IgD-negative memory B cell (primary cell): ENCODE measurements around the gene ATP8A1. TPM values are rescaled to one million over a fixed set of nuclear protein-coding genes. Genes with fewer than 3 reads are reported as not detected.

ENCODE experiments used
- H3K27ac Mint-ChIP-seq, 3 donors: one replicate each; pipeline ENCODE4 v1.8.0; 2020 to 2022; ENCODE audit warnings: mild to moderate bottlenecking in 3 of 3, mixed read lengths in 3 of 3, moderate library complexity in 1 of 3
- H3K27me3 Mint-ChIP-seq: one replicate; pipeline ENCODE4 v1.8.0; 2021; ENCODE audit warnings: mixed read lengths
- H3K36me3 Mint-ChIP-seq: one replicate; pipeline ENCODE4 v1.8.0; 2020; ENCODE audit warnings: mild to moderate bottlenecking, mixed read lengths
- H3K4me1 Mint-ChIP-seq, 3 donors: one replicate each; pipeline ENCODE4 v1.8.0; 2020 to 2022; ENCODE audit warnings: mixed read lengths in 3 of 3, mild to moderate bottlenecking in 1 of 3
- H3K4me3 Mint-ChIP-seq, 4 donors: one replicate each; pipeline ENCODE4 v1.8.0; 2020 to 2022; ENCODE audit warnings: mild to moderate bottlenecking in 4 of 4, mixed read lengths in 4 of 4, moderate library complexity in 3 of 4
- H3K9me3 Mint-ChIP-seq, 3 donors: one replicate each; pipeline ENCODE4 v1.8.0; 2020 to 2021; ENCODE audit warnings: mixed read lengths in 3 of 3, mild to moderate bottlenecking in 1 of 3
- polyA plus RNA-seq: library from polyadenylated mRNA; unstranded; fragments of 300-500 nt; fragmentation: Illumina TruSeq; gene quantifications from one replicate; pipeline ENCODE4 v1.2.3, GENCODE V29; 2021

The ATP8A1 gene
- polyA plus RNA-seq, 1 donor from 2014 or later, result 15.0 TPM

DNA sequence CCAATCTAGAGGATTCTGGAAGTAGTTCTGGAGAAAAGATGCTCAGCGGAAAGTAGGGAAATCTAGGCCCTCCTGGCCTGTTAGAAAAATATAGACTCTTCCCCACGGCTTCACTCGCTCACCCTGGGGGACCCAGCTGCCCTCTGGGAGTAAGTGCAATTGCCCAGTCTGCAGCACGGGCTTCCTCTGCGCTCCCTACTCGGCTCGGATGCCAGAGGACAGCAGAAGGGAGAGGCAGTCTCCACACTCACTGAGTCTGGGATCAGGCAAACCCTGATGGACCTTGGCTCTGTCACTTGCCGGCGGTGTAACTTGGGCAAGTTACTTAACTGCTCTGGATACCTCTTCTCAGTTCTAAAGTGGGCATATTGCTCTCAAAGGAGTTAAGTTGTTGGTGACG, 257.5 kb downstream of the ATP8A1 start:
- Mint-ChIP-seq H3K27me3 (peaks cover 49% of the 10 kb centered on the region), H3K4me1 (peaks cover 14 to 20% (median 18%) of the 10 kb centered on the region in 3 donors), H3K4me3 (peak overlapping the region; percentile 88 to 94 (median 91)), H3K36me3 (peaks cover 3% of the 10 kb centered on the region), H3K9me3 (no peaks in the 10 kb centered on the region), H3K27ac (no peak overlapping the region)

- Mint-ChIP-seq H3K27me3 (peaks cover 49% of the 10 kb centered on the region), H3K9me3 (no peaks in the 10 kb centered on the region), H3K4me3 (peak overlapping the region; percentile 88 to 94 (median 91)), H3K4me1 (peaks cover 14 to 20% (median 18%) of the 10 kb centered on the region in 3 donors), H3K27ac (no peak overlapping the region), H3K36me3 (peaks cover 3% of the 10 kb centered on the region)
These were observed 258.0 kb downstream of the ATP8A1 start for GRCh38 chr4:42398871-42399331.

- Mint-ChIP-seq H3K4me1 (peaks cover 17 to 25% (median 23%) of the 10 kb centered on the region in 3 donors), H3K27me3 (peaks cover 49% of the 10 kb centered on the region), H3K36me3 (peaks cover 3% of the 10 kb centered on the region), H3K9me3 (no peaks in the 10 kb centered on the region), H3K27ac (peak overlapping the region in 1 of 3 donors; percentile 50), H3K4me3 (peak overlapping the region; percentile 88 to 94 (median 91))
These were observed 258.6 kb downstream of the ATP8A1 start for GRCh38 chr4:42398171-42398870.

DNA sequence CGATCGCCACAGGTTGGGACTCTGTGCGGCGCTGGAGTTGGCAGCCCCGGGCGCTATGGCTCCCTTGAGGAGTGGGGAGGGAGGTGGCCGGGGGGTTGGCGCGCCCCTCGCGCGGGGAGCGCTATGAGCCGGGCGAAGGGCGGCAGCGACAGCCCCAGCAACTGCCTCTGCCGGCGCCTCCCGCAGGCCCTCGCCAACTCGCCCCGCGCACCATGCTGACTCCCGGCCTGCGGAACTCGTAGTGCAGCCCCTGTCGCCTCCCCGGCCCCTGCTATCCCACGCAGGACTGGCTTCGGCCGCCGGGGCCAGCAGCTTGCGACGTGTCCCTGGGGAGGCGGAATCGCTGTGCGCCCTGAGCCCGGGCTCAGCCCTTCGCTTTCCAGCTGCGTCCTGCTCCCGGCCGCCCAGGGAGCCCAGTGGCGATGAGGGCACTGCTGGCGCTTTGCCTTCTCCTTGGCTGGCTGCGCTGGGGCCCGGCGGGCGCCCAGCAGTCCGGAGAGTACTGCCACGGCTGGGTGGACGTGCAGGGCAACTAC, 259.2 kb downstream of the ATP8A1 start:
- peaks cover 49% of the 10 kb centered on the region for H3K27me3 Mint-ChIP-seq
- peak overlapping the region in 1 of 3 donors; percentile 50 for H3K27ac Mint-ChIP-seq
- H3K4me3 Mint-ChIP-seq, result peak overlapping the region; percentile 88 to 94 (median 94)

GRCh38 chr4:42396752-42397634, 259.9 kb downstream of the ATP8A1 start, which contains the start of gene SHISA3:
TSS of gene SHISA3 (plus strand) at chr4:42397488. CDS start at chr4:42398057, 569 bp downstream.
- no peaks in the 10 kb centered on the region for H3K9me3 Mint-ChIP-seq
- peaks cover 3% of the 10 kb centered on the region for H3K36me3 Mint-ChIP-seq
- H3K27me3 Mint-ChIP-seq, result peaks cover 47% of the 10 kb centered on the region
- peak within 1 kb of the TSS; percentile 88 to 94 (median 94) for H3K4me3 Mint-ChIP-seq
- peak within 1 kb of the TSS in 2 of 3 donors; percentile 36 to 65 for H3K27ac Mint-ChIP-seq
- H3K4me1 Mint-ChIP-seq, result peaks cover 19 to 31% (median 25%) of the 10 kb centered on the region in 3 donors

More for the DNA sequence above, 259.2 kb downstream of the ATP8A1 start:
- Mint-ChIP-seq H3K36me3 (peaks cover 3% of the 10 kb centered on the region), H3K9me3 (no peaks in the 10 kb centered on the region), H3K4me1 (peaks cover 19 to 27% (median 25%) of the 10 kb centered on the region in 3 donors)

DNA sequence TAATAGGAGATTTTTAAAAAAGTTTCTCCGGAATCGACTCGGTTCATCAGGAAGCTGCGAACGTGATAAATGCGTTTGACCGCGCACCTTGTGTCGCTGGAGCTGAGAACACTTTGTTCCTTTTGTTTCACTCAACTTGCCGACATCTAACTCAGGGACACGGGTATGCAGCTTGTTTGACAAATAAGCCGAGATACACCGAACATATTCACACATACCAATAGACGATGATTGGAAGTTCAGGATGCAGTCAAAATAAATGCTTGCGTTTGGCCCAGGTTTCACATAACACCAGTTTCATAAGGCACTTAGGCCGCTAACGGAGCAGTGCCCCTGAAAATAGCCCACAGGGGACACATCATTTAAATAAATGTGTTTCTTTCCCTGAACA, 260.5 kb downstream of the ATP8A1 start:
- Mint-ChIP-seq H3K27me3 (peaks cover 47% of the 10 kb centered on the region), H3K4me1 (peaks cover 19 to 33% (median 28%) of the 10 kb centered on the region in 3 donors), H3K4me3 (peak overlapping the region; percentile 88 to 94 (median 92)), H3K27ac (peak overlapping the region in 1 of 3 donors; percentile 65), H3K9me3 (no peaks in the 10 kb centered on the region), H3K36me3 (peaks cover 3% of the 10 kb centered on the region)

GRCh38 chr4:42395595-42395994, 261.3 kb downstream of the ATP8A1 start:
- no peaks in the 10 kb centered on the region for H3K9me3 Mint-ChIP-seq
- H3K4me3 Mint-ChIP-seq, result no peak overlapping the region
- H3K4me1 Mint-ChIP-seq, result peaks cover 21 to 38% (median 35%) of the 10 kb centered on the region in 3 donors
- peaks cover 3% of the 10 kb centered on the region for H3K36me3 Mint-ChIP-seq
- no peak overlapping the region for H3K27ac Mint-ChIP-seq
- H3K27me3 Mint-ChIP-seq, result peaks cover 40% of the 10 kb centered on the region

DNA sequence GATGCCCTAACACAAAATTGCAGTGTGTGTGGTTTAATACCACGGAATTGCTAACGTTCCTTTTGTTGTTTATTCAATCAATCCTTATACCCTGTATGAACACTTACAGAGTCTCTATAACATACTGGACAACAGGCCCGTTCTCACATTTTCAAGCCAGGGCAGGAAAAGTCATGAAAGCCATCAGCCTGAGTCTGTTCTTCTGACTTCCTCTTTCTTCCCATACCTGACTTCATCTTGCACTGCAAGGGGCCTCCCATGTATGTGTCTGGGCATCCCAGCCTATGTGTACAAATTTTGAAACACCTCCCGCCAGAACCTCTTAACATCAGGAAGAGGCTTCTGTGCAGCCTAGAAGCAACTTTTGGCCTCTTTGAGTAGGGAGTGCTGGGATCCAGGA, 264.5 kb downstream of the ATP8A1 start:
- H3K4me1 Mint-ChIP-seq, result peaks cover 18 to 35% (median 30%) of the 10 kb centered on the region in 3 donors
- no peak overlapping the region for H3K27ac Mint-ChIP-seq
- H3K27me3 Mint-ChIP-seq, result peaks cover 14% of the 10 kb centered on the region
- no peaks in the 10 kb centered on the region for H3K9me3 Mint-ChIP-seq
- peaks cover 3% of the 10 kb centered on the region for H3K36me3 Mint-ChIP-seq
- no peak overlapping the region for H3K4me3 Mint-ChIP-seq

GRCh38 chr4:42391981-42392380, 264.9 kb downstream of the ATP8A1 start:
- H3K4me1 Mint-ChIP-seq, result peaks cover 18 to 34% (median 30%) of the 10 kb centered on the region in 3 donors
- H3K36me3 Mint-ChIP-seq, result peaks cover 4% of the 10 kb centered on the region
- peaks cover 9% of the 10 kb centered on the region for H3K27me3 Mint-ChIP-seq
- H3K4me3 Mint-ChIP-seq, result peak overlapping the region in 1 of 4 donors; percentile 18
- H3K27ac Mint-ChIP-seq, result no peak overlapping the region
- H3K9me3 Mint-ChIP-seq, result peaks cover 0 to under 1% (median 0%) of the 10 kb centered on the region in 3 donors

- peaks cover 6% of the 10 kb centered on the region for H3K36me3 Mint-ChIP-seq
- H3K9me3 Mint-ChIP-seq, result peaks cover 0 to 4% (median 0%) of the 10 kb centered on the region in 3 donors
- peaks cover 2% of the 10 kb centered on the region for H3K27me3 Mint-ChIP-seq
- peak overlapping the region in 1 of 3 donors; percentile 70 for H3K27ac Mint-ChIP-seq
- peak overlapping the region in 2 of 4 donors; percentile 61 to 69 for H3K4me3 Mint-ChIP-seq
- peaks cover 13 to 28% (median 24%) of the 10 kb centered on the region in 3 donors for H3K4me1 Mint-ChIP-seq
These were observed 265.6 kb downstream of the ATP8A1 start for GRCh38 chr4:42391355-42391664.

DNA sequence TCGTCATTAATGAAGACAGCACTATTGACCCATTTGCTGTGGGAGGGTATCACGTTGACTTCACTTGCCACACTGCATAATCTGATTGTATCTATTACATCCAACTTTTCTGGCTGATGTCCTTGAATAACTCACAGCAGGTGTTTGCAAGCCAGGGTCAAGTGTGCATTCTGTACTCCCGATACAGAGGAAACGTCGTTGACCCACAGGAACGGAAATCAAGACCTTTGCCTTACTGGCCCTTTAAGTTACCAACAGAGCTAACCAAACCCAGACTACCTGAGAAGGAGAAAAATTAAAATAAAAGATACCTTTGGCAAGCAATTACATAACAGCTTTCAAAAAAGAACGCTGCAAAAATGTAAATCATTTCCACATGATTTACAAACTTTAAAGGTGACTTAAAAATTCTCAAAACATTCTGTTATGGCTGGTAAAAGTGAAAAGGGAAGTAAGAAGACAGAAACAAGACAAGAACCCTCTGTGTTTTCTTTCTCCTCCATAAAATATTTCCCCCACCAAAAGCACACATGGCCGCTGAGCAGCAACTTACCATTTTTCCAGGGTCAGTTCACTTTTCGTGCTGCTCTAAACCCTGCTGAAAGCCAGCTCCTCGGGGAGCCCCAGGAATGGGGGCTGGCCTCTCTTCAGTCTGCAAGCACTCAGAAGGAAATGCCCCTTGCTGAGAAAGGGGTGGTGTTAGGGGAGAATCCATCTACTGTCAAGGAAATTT, 266.1 kb downstream of the ATP8A1 start:
- H3K4me3 Mint-ChIP-seq, result peak overlapping the region; percentile 28 to 88 (median 65)
- H3K27me3 Mint-ChIP-seq, result peaks cover 1% of the 10 kb centered on the region

DNA sequence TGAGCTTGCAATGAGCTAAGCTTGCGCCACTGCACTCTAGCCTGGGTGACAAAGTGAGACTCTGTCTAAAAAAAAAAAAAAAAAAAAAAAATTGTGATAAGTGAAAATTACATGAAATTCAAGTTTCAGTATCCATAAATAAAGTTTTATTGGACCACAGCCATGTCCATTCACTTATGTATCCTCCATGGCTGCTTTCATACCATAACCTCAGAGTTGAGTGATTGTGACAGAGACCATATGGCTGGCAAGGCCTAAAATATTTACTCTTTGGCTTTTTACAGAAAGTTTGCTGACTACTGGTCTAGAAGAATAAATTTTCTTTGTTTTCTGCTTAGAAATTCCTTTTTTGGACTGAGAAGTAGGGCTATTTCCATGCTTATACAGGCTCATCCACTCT, 271.4 kb downstream of the ATP8A1 start:
- no peaks in the 10 kb centered on the region for H3K27me3 Mint-ChIP-seq
- peaks cover 3 to 8% (median 4%) of the 10 kb centered on the region in 3 donors for H3K4me1 Mint-ChIP-seq

More for the DNA sequence above, 266.1 kb downstream of the ATP8A1 start:
- Mint-ChIP-seq H3K4me1 (peaks cover 13 to 26% (median 23%) of the 10 kb centered on the region in 3 donors), H3K9me3 (peaks cover 0 to 4% (median 0%) of the 10 kb centered on the region in 3 donors), H3K36me3 (peaks cover 6% of the 10 kb centered on the region), H3K27ac (peak overlapping the region in 2 of 3 donors; percentile 55 to 70)

GRCh38 chr4:42381666-42382065, 275.2 kb downstream of the ATP8A1 start:
- no peak overlapping the region for H3K4me3 Mint-ChIP-seq
- no peak overlapping the region for H3K27ac Mint-ChIP-seq
- H3K4me1 Mint-ChIP-seq, result no peaks in the 10 kb centered on the region
- no peaks in the 10 kb centered on the region for H3K36me3 Mint-ChIP-seq
- H3K9me3 Mint-ChIP-seq, result peaks cover 0 to under 1% (median 0%) of the 10 kb centered on the region in 3 donors
- H3K27me3 Mint-ChIP-seq, result peaks cover 4% of the 10 kb centered on the region

More for the DNA sequence above, 271.4 kb downstream of the ATP8A1 start:
- Mint-ChIP-seq H3K27ac (no peak overlapping the region), H3K9me3 (peaks cover 0 to 4% (median 0%) of the 10 kb centered on the region in 3 donors), H3K4me3 (no peak overlapping the region), H3K36me3 (peaks cover 3% of the 10 kb centered on the region)

GRCh38 chr4:42377497-42377896, 279.4 kb downstream of the ATP8A1 start:
- Mint-ChIP-seq H3K9me3 (peaks cover 0 to 3% (median 0%) of the 10 kb centered on the region in 3 donors), H3K4me1 (no peaks in the 10 kb centered on the region), H3K4me3 (no peak overlapping the region), H3K27ac (no peak overlapping the region), H3K27me3 (peaks cover 4% of the 10 kb centered on the region), H3K36me3 (no peaks in the 10 kb centered on the region)
